GM21367 (cell line): ENCODE results near the gene VRK3.
"Not testable (repeated sequence)": the region's sequence is repeated elsewhere in the genome, so short reads cannot be mapped to it uniquely, and the experiment has no call there.

ENCODE experiments used
- ATAC-seq: cut with Tn5 transposase; IDR thresholded peaks from one replicate; pipeline ENCODE4 v1.9.1; 2021; ENCODE audit not compliant: unreplicated experiment

The VRK3 gene

GRCh38 chr19:49988433-49988832 is 36.7 kb downstream of the VRK3 start:
- ATAC-seq = no peak

- no peak for ATAC-seq
Measured at GRCh38 chr19:49988007-49988406, 37.2 kb downstream of the VRK3 start.

- no peak for ATAC-seq
Measured at GRCh38 chr19:49987159-49987698, 37.9 kb downstream of the VRK3 start.

- ATAC-seq = no peak
Measured at GRCh38 chr19:49986354-49986753, 38.8 kb downstream of the VRK3 start.

- no peak for ATAC-seq
Measured at GRCh38 chr19:49985871-49986270, 39.3 kb downstream of the VRK3 start.

- ATAC-seq = no peak
Measured at GRCh38 chr19:49984491-49984890, 40.7 kb downstream of the VRK3 start.

GRCh38 chr19:49983645-49984229 is 41.4 kb downstream of the VRK3 start:
- ATAC-seq = no peak

GRCh38 chr19:49981603-49982593 is 43.3 kb downstream of the VRK3 start:
- ATAC-seq = no peak

- ATAC-seq = no peak
Measured at GRCh38 chr19:49978324-49978723, 46.8 kb downstream of the VRK3 start.

GRCh38 chr19:49977881-49978280 is 47.3 kb downstream of the VRK3 start:
- ATAC-seq = no peak

- ATAC-seq = no peak
Measured at GRCh38 chr19:49977076-49977475, 48.1 kb downstream of the VRK3 start.

- no peak for ATAC-seq
Measured at GRCh38 chr19:49976496-49976895, 48.7 kb downstream of the VRK3 start.

- ATAC-seq = no peak
Measured at GRCh38 chr19:49975051-49975450, 50.1 kb downstream of the VRK3 start.

GRCh38 chr19:49973987-49974386 is 51.2 kb downstream of the VRK3 start:
- no peak for ATAC-seq

GRCh38 chr19:49972841-49973240 is 52.3 kb downstream of the VRK3 start:
- ATAC-seq = no peak

- no peak for ATAC-seq
Measured at GRCh38 chr19:49971991-49972411, 53.2 kb downstream of the VRK3 start.

- not testable (repeated sequence) for ATAC-seq
Measured at GRCh38 chr19:49969355-49969754, 55.8 kb downstream of the VRK3 start.

- ATAC-seq = no peak
Measured at GRCh38 chr19:49968279-49968922, 56.8 kb downstream of the VRK3 start.

GRCh38 chr19:49960980-49961379 is 64.2 kb downstream of the VRK3 start, which contains the start of gene SIGLEC11:
Gene SIGLEC11, minus strand, starts transcription at chr19:49961172. Its CDS starts 91 bp downstream, at chr19:49961081.
- ATAC-seq = not testable (repeated sequence)

- ATAC-seq = not testable (repeated sequence)
Measured at GRCh38 chr19:49959892-49960291, 65.3 kb downstream of the VRK3 start.

GRCh38 chr19:49958596-49958995 is 66.6 kb downstream of the VRK3 start:
- ATAC-seq = not testable (repeated sequence)
